ENCODE results near the gene SCRN1.
A peak's percentile ranks its signal among the peaks of the same experiment; 100 is the strongest.
"Not testable (repeated sequence)": the region's sequence is repeated elsewhere in the genome, so short reads cannot be mapped to it uniquely, and the experiment has no call there.

Gene SCRN1

DNA sequence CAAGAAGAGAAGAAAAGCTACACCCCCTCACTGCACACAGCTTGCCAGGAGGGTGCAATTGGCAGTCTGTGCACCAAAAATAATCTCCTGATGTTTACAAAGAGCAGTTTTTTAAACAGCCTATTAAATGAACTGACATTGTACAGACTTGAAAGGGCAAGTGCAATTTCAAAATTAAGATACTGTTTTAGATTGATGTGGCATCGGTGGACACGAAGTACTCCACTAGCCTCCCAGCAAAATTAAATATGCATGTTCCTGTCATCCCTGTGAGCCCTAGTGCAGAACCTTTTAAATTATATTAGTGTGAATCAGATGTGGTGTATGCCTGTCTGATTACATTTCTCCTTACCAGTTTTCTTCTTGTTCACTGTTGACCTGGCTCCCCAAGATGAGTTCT is 95.3 kb downstream of the SCRN1 start:
- H3K27me3 ChIP-seq (ENCODE audit: insufficient read depth, low read length) = no peaks in the 10 kb centered on the region
- H3K36me3 ChIP-seq (ENCODE audit: insufficient read depth, low read depth, low read length) = peaks cover 39% of the 10 kb centered on the region
- H3K4me3 ChIP-seq (ENCODE audit: low read length) = no peak overlapping the region
- H3K27ac ChIP-seq (ENCODE audit: low read length) = no peak overlapping the region
- no peak overlapping the region for H3K9ac ChIP-seq (ENCODE audit: low read depth, low read length)
- H3K9me3 ChIP-seq (ENCODE audit: insufficient read depth, low read depth, low read length) = peaks cover 5% of the 10 kb centered on the region; the same call in 1 of the 2 replicates
- H3K4me1 ChIP-seq (ENCODE audit: insufficient read depth, low read length) = no peaks in the 10 kb centered on the region

DNA sequence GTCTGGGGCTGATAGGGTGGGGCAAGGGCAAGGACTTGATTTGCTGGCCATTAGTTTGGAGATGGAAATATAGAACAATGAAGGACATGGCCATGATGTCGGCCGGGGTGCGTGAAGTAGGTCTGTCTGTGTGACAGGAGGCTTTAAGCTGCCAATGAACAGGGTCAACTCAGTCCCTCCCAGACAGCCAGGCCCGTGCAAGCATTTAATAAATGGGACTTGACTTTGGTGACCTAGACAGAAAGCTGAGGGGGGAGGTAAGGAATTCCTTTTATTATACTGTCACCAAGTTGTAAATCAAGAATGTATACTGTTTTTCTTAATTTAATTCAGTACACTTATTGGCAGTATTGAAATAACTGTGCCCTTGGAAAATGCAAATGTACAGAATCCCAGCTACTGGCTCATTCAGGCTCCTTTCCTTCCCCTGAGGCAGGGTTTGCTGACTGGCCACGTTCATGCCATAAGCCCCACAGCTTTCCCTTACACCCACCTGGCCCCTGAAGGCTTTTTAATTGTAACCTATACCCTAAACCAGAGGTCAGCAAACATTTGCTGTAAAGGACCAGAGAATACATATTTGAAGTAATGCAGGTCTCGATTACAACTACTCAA is 96.1 kb downstream of the SCRN1 start:
- H3K9me3 ChIP-seq (ENCODE audit: insufficient read depth, low read depth, low read length) = peaks cover 5% of the 10 kb centered on the region; the same call in 1 of the 2 replicates
- no peaks in the 10 kb centered on the region for H3K27me3 ChIP-seq (ENCODE audit: insufficient read depth, low read length)
- H3K27ac ChIP-seq (ENCODE audit: low read length) = no peak overlapping the region
- H3K36me3 ChIP-seq (ENCODE audit: insufficient read depth, low read depth, low read length) = peaks cover 47% of the 10 kb centered on the region
- H3K4me1 ChIP-seq (ENCODE audit: insufficient read depth, low read length) = no peaks in the 10 kb centered on the region
- H3K4me3 ChIP-seq (ENCODE audit: low read length) = no peak overlapping the region
- H3K9ac ChIP-seq (ENCODE audit: low read depth, low read length) = no peak overlapping the region

- no peak overlapping the region for H3K27ac ChIP-seq (ENCODE audit: low read length)
- H3K9ac ChIP-seq (ENCODE audit: low read depth, low read length) = no peak overlapping the region
- peaks cover 47% of the 10 kb centered on the region for H3K36me3 ChIP-seq (ENCODE audit: insufficient read depth, low read depth, low read length)
- no peak overlapping the region for H3K4me3 ChIP-seq (ENCODE audit: low read length)
- H3K27me3 ChIP-seq (ENCODE audit: insufficient read depth, low read length) = no peaks in the 10 kb centered on the region
- H3K9me3 ChIP-seq (ENCODE audit: insufficient read depth, low read depth, low read length) = peaks cover 5% of the 10 kb centered on the region; the same call in 1 of the 2 replicates
- H3K4me1 ChIP-seq (ENCODE audit: insufficient read depth, low read length) = no peaks in the 10 kb centered on the region
Measured at GRCh38 chr7:29892231-29892630, 97.4 kb downstream of the SCRN1 start.

DNA sequence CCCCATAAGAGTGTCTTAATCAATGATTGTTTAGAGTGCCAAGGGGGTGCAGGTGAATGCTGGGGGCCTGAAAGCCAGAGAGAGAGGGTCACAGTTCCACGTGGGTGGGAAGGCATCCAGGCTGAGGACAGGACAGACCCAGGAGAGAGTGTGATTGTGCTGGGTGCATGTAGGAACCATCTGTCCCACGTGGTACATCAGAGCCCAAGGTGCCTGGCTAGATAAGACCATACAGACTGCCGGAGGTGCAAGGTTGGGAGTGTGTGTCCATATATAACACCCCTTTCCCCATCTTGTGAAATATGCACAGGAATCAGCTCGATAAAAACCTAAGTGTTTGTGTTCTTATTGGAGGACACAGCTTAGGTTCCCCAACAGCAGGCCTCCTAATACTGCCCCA is 97.8 kb downstream of the SCRN1 start:
- peaks cover 45% of the 10 kb centered on the region for H3K36me3 ChIP-seq (ENCODE audit: insufficient read depth, low read depth, low read length)
- H3K9ac ChIP-seq (ENCODE audit: low read depth, low read length) = no peak overlapping the region
- peaks cover 2% of the 10 kb centered on the region; the same call in 1 of the 2 replicates for H3K9me3 ChIP-seq (ENCODE audit: insufficient read depth, low read depth, low read length)
- no peaks in the 10 kb centered on the region for H3K27me3 ChIP-seq (ENCODE audit: insufficient read depth, low read length)
- no peak overlapping the region for H3K4me3 ChIP-seq (ENCODE audit: low read length)
- H3K4me1 ChIP-seq (ENCODE audit: insufficient read depth, low read length) = no peaks in the 10 kb centered on the region
- H3K27ac ChIP-seq (ENCODE audit: low read length) = no peak overlapping the region

GRCh38 chr7:29890786-29891185 is 98.8 kb downstream of the SCRN1 start:
- not testable (repeated sequence) for H3K9me3 ChIP-seq (ENCODE audit: insufficient read depth, low read depth, low read length); H3K27ac ChIP-seq (ENCODE audit: low read length); H3K4me3 ChIP-seq (ENCODE audit: low read length); H3K4me1 ChIP-seq (ENCODE audit: insufficient read depth, low read length); H3K9ac ChIP-seq (ENCODE audit: low read depth, low read length); H3K27me3 ChIP-seq (ENCODE audit: insufficient read depth, low read length)
- peaks cover 40% of the 10 kb centered on the region for H3K36me3 ChIP-seq (ENCODE audit: insufficient read depth, low read depth, low read length)

- Histone ChIP-seq H3K4me3 (ENCODE audit: low read length) (no peak overlapping the region), H3K27me3 (ENCODE audit: insufficient read depth, low read length) (no peaks in the 10 kb centered on the region), H3K9me3 (ENCODE audit: insufficient read depth, low read depth, low read length) (no peaks in the 10 kb centered on the region), H3K36me3 (ENCODE audit: insufficient read depth, low read depth, low read length) (peaks cover 35% of the 10 kb centered on the region), H3K9ac (ENCODE audit: low read depth, low read length) (no peak overlapping the region), H3K4me1 (ENCODE audit: insufficient read depth, low read length) (peaks cover under 1% of the 10 kb centered on the region; the same call in 1 of the 2 replicates), H3K27ac (ENCODE audit: low read length) (no peak overlapping the region)
Measured at GRCh38 chr7:29890251-29890650, 99.3 kb downstream of the SCRN1 start.

GRCh38 chr7:29889288-29889687 is 100.3 kb downstream of the SCRN1 start:
- no peaks in the 10 kb centered on the region for H3K9me3 ChIP-seq (ENCODE audit: insufficient read depth, low read depth, low read length)
- H3K27me3 ChIP-seq (ENCODE audit: insufficient read depth, low read length) = no peaks in the 10 kb centered on the region
- H3K4me3 ChIP-seq (ENCODE audit: low read length) = no peak overlapping the region
- no peak overlapping the region for H3K9ac ChIP-seq (ENCODE audit: low read depth, low read length)
- no peak overlapping the region for H3K27ac ChIP-seq (ENCODE audit: low read length)
- peaks cover 3% of the 10 kb centered on the region; the same call in 1 of the 2 replicates for H3K4me1 ChIP-seq (ENCODE audit: insufficient read depth, low read length)
- peaks cover 29% of the 10 kb centered on the region for H3K36me3 ChIP-seq (ENCODE audit: insufficient read depth, low read depth, low read length)

GRCh38 chr7:29888006-29888405 is 101.6 kb downstream of the SCRN1 start:
- Histone ChIP-seq H3K9me3 (ENCODE audit: insufficient read depth, low read depth, low read length) (no peaks in the 10 kb centered on the region), H3K4me3 (ENCODE audit: low read length) (no peak overlapping the region), H3K27ac (ENCODE audit: low read length) (no peak overlapping the region), H3K4me1 (ENCODE audit: insufficient read depth, low read length) (peaks cover 9% of the 10 kb centered on the region), H3K36me3 (ENCODE audit: insufficient read depth, low read depth, low read length) (peaks cover 29% of the 10 kb centered on the region), H3K9ac (ENCODE audit: low read depth, low read length) (no peak overlapping the region), H3K27me3 (ENCODE audit: insufficient read depth, low read length) (peaks cover 6% of the 10 kb centered on the region; the same call in 1 of the 2 replicates)

DNA sequence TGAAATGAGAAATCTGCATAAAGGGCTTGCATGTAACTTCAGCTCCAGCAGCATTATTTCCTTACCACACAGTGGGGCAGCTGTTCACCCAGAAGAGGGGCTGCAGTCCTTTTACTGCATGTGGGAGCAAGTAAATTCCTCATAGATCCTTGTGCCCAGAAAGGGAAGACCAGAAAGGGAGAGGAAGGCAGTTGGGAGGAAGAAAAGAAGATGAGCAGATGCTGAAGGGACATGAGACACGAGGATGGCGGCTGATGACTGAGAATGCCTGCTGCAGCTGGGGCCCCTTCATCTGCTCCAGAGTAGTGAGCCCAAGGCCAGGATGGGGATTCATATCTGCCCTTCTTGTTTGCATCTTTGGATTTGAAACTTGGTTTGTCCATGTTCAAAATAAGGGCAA is 102.8 kb downstream of the SCRN1 start:
- Histone ChIP-seq H3K36me3 (ENCODE audit: insufficient read depth, low read depth, low read length) (peaks cover 23% of the 10 kb centered on the region), H3K4me3 (ENCODE audit: low read length) (no peak overlapping the region), H3K27me3 (ENCODE audit: insufficient read depth, low read length) (peaks cover 12% of the 10 kb centered on the region; the same call in 1 of the 2 replicates), H3K4me1 (ENCODE audit: insufficient read depth, low read length) (peaks cover 21% of the 10 kb centered on the region), H3K9ac (ENCODE audit: low read depth, low read length) (no peak overlapping the region), H3K9me3 (ENCODE audit: insufficient read depth, low read depth, low read length) (no peaks in the 10 kb centered on the region), H3K27ac (ENCODE audit: low read length) (no peak overlapping the region)

GRCh38 chr7:29885626-29886025 is 104.0 kb downstream of the SCRN1 start:
- Histone ChIP-seq H3K9ac (ENCODE audit: low read depth, low read length) (peak overlapping the region; percentile 62; the same call in 1 of the 2 replicates), H3K4me1 (ENCODE audit: insufficient read depth, low read length) (peaks cover 21% of the 10 kb centered on the region), H3K4me3 (ENCODE audit: low read length) (no peak overlapping the region; the same call in 1 of the 2 replicates), H3K36me3 (ENCODE audit: insufficient read depth, low read depth, low read length) (peaks cover 19% of the 10 kb centered on the region), H3K9me3 (ENCODE audit: insufficient read depth, low read depth, low read length) (no peaks in the 10 kb centered on the region), H3K27me3 (ENCODE audit: insufficient read depth, low read length) (peaks cover 12% of the 10 kb centered on the region; the same call in 1 of the 2 replicates), H3K27ac (ENCODE audit: low read length) (no peak overlapping the region)

GRCh38 chr7:29884399-29885272 is 105.0 kb downstream of the SCRN1 start:
- Histone ChIP-seq H3K4me1 (ENCODE audit: insufficient read depth, low read length) (peaks cover 21% of the 10 kb centered on the region), H3K9me3 (ENCODE audit: insufficient read depth, low read depth, low read length) (no peaks in the 10 kb centered on the region), H3K27ac (ENCODE audit: low read length) (no peak overlapping the region), H3K4me3 (ENCODE audit: low read length) (peak overlapping the region; percentile 65), H3K27me3 (ENCODE audit: insufficient read depth, low read length) (peaks cover 12% of the 10 kb centered on the region; the same call in 1 of the 2 replicates), H3K9ac (ENCODE audit: low read depth, low read length) (peak overlapping the region; percentile 62; the same call in 1 of the 2 replicates), H3K36me3 (ENCODE audit: insufficient read depth, low read depth, low read length) (peaks cover 11% of the 10 kb centered on the region)

Measured in iPS-20b (cell line).